ENCODE measurements around the gene ATP2B2.

The ATP2B2 gene

GRCh38 chr3:10510086-10510742 lies 4.8 kb upstream of the ATP2B2 start:
- no peak for DNase-seq

GRCh38 chr3:10509325-10509724 lies 3.9 kb upstream of the ATP2B2 start:
- no peak for DNase-seq

- no peak for DNase-seq
These were observed 3.4 kb upstream of the ATP2B2 start for GRCh38 chr3:10508619-10509260.

GRCh38 chr3:10508235-10508618 lies 2.8 kb upstream of the ATP2B2 start:
- DNase-seq: no peak

GRCh38 chr3:10507331-10507730 lies 1.9 kb upstream of the ATP2B2 start:
- DNase-seq: no peak

- DNase-seq: no peak
These were observed 1.3 kb upstream of the ATP2B2 start for GRCh38 chr3:10506696-10507095.

GRCh38 chr3:10505791-10506585 lies 602 bp upstream of the ATP2B2 start:
- DNase-seq: no peak

GRCh38 chr3:10504171-10505049 lies 976 bp downstream of the ATP2B2 start:
- no peak for DNase-seq

GRCh38 chr3:10503217-10503796 lies 2.1 kb downstream of the ATP2B2 start:
- DNase-seq: no peak

- no peak for DNase-seq
These were observed 3.1 kb downstream of the ATP2B2 start for GRCh38 chr3:10502185-10502880.

- DNase-seq: no peak
These were observed 3.7 kb downstream of the ATP2B2 start for GRCh38 chr3:10501664-10502052.

- no peak for DNase-seq
These were observed 4.4 kb downstream of the ATP2B2 start for GRCh38 chr3:10500717-10501663.

- no peak for DNase-seq
These were observed 7.1 kb downstream of the ATP2B2 start for GRCh38 chr3:10498271-10498670.

GRCh38 chr3:10497439-10497838 lies 7.9 kb downstream of the ATP2B2 start:
- DNase-seq: no peak

- DNase-seq: no peak
These were observed 9.1 kb downstream of the ATP2B2 start for GRCh38 chr3:10496121-10496863.

- no peak for DNase-seq
These were observed 9.8 kb downstream of the ATP2B2 start for GRCh38 chr3:10495614-10496013.

GRCh38 chr3:10495003-10495402 lies 10.4 kb downstream of the ATP2B2 start:
- DNase-seq: no peak

GRCh38 chr3:10494180-10494579 lies 11.2 kb downstream of the ATP2B2 start:
- no peak for DNase-seq

- DNase-seq: no peak
These were observed 12.2 kb downstream of the ATP2B2 start for GRCh38 chr3:10493202-10493589.
